Activated effector memory CD4-positive, alpha-beta T cell treated with anti-CD3 and anti-CD28 coated beads, Interleukin-2, amount 50 U/mL, for 16 hours (primary cell): ENCODE measurements around the gene SRSF3.
"Not testable (repeated sequence)": the region's sequence is repeated elsewhere in the genome, so short reads cannot be mapped to it uniquely, and the experiment has no call there.

Source experiments
- DNase-seq: peaks from one replicate; pipeline ENCODE4 v3.0.0-alpha.2; 2020

Gene SRSF3

GRCh38 chr6:36594029-36594815 lies at the start of gene SRSF3:
Gene SRSF3 (plus strand): TSS chr6:36594362. CDS start chr6:36596763, 2,401 bp downstream.
- DNase-seq: peak; percentile 98

- DNase-seq: no peak
These were observed 48.3 kb upstream of the SRSF3 start for GRCh38 chr6:36545767-36546307.

DNA sequence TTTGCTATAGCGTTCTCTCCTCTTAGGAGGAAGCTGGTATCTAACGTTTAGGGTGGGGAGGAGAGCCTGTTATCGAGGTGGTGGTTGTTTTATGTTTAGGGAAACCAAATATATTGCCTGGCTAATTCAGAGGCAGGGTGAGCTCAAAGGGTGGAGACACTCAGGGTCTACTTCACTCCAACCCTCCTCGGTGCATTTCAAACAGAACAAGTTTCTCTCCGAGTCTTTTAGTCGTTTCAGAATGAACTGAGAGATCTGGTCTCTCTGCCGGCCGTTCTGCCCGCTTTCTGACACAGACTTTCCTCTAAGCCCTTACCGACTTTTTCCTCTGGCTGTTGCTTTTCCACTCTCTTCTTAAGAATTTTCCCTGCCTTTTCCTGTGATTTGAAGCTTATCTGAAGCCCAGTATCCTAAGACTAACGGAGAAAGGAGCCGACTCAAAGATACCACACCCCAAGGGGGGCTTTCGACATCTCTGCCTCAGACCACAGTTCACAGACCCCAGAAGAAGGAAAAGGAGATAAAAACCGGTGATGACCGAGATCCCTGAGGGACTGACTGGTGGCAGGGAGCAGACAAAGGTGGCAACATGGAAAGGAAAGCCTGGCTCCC lies 47.7 kb upstream of the SRSF3 start:
- peak; percentile 72 for DNase-seq

GRCh38 chr6:36546920-36547645 lies 47.1 kb upstream of the SRSF3 start, which contains the start of gene STK38:
Gene STK38 (minus strand): TSS chr6:36547479. CDS start chr6:36540202, 7,277 bp downstream.
- DNase-seq: peak; percentile 98

- DNase-seq: no peak
These were observed 46.3 kb upstream of the SRSF3 start for GRCh38 chr6:36547646-36548400.

- DNase-seq: no peak
These were observed 45.8 kb upstream of the SRSF3 start for GRCh38 chr6:36548401-36548743.

GRCh38 chr6:36550473-36551000 lies 43.6 kb upstream of the SRSF3 start:
- no peak for DNase-seq

- DNase-seq: no peak
These were observed 38.4 kb upstream of the SRSF3 start for GRCh38 chr6:36555750-36556252.

GRCh38 chr6:36556281-36556680 lies 37.9 kb upstream of the SRSF3 start:
- DNase-seq: no peak

- no peak for DNase-seq
These were observed 35.0 kb upstream of the SRSF3 start for GRCh38 chr6:36559011-36559793.

- DNase-seq: no peak
These were observed 33.3 kb upstream of the SRSF3 start for GRCh38 chr6:36560822-36561221.

DNA sequence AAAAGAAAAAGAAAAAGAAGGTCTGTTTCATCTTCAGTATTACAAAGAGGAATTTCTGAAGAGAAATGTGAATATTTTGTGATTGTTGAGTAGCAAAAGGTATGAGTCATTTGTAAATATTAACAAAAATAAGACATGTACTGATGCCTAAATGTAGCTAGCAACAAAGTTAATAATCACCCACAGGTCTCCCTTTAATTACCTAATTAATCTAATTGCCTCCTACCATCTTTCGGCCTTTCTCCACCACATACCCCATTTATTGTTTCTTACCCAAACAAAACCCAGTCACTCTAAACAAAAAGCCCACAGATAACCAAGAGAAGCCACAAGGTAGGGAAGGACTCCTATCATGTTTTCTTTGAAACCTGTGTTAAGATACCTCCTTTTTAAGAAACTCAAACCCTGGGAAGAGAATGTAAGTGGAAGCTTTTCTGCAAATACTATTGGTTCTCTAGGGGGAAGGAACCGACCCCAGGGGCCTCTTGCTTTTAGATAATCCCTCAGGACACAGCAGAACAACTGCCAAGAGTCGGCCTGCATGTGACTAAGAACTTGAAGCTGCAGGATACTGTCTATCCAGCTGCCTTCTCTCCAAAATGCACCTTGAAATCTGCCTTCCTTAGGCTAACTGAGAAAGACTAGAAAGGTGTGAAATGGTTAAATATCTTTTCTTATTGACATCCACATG lies 30.8 kb upstream of the SRSF3 start:
- no peak for DNase-seq

DNA sequence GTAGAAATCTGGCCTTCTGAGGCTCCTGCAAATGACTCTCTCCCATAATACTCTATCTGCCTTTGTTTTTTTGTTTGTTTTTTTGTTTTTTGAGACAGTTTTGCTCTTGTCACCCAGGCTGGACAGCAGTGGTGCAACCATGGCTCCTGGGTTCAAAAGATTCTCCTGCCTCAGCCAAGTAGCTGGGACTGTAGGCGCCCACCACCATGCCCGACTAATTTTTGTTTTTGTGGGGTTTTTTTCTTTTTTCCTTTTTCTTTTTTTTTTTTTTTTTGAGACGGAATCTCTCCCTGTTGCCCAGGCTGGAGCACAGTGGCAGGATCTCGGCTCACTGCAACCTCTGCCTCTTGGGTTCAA lies 30.3 kb upstream of the SRSF3 start:
- DNase-seq: no peak

DNA sequence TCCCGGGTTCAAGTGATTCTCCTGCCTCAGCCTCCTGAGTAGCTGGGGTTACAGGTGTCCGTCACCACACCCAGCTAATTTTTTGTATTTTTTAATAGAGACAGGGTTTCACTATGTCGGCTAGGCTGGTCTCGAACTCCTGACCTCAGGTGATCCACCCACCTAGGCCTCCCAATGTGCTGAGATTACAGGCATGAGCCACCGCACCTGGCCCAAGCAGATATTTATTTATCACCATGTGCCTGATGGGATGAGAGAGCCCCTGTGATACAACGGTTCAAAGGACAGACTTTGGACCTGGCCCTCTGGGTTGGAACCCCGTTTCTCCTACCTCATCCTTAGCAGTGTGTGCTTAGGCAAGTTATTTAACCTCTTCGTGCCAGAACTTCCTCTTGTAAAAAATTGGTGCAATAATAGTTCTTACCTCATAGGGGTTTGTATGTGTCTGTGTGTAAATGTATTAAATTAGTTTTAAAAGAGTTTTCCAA lies 27.7 kb upstream of the SRSF3 start:
- DNase-seq: no peak

- no peak for DNase-seq
These were observed 23.9 kb upstream of the SRSF3 start for GRCh38 chr6:36570264-36570663.

GRCh38 chr6:36571122-36572043 lies 22.8 kb upstream of the SRSF3 start:
- no peak for DNase-seq

DNA sequence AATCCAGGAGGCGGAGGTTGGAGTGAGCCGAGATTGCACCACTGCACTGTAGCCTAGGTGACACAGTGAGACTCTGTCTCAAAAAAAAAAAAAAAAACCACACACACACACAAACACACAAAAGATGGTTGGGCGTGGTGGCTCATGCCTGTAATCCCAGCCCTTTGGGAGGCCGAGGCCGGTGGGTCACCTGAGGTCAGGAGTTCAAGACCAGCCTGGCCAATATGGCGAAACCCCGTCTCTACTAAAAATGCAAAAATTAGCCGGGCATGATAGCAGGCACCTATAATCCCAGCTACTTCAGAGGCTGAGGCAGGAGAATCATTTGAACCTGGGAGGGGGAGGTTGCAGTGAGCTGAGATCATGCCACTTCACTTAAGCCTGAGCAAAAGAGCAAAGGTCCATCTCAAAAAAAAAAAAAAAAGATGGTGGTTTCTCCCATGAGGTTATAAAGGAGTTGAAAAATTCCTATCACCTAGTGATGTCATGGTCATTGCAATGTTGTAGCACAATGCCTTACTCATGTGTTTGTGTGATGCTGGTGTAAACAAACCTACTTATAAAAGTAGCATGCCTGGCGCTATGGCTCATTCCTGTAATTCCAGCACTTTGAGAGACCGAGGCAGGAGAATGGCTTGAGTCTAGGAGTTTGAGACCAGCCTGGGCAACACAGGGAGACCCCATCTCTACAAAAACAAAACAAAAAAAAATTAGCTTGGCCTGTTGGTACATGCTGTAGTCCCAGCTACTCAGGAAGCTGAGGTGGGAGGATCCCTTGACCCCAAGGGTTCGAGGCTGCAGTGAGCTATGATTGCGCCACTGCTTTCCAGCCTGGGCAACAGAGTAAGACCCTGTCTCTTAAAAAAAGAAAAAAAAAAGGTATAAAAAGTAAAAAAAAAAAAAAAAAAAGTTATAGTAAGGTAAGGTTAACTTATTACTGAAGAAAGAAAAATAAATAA lies 21.5 kb upstream of the SRSF3 start:
- DNase-seq: not testable (repeated sequence)

GRCh38 chr6:36574679-36575078 lies 19.5 kb upstream of the SRSF3 start:
- DNase-seq: no peak
